Measurements from ENCODE around the gene DOCK6.

- no peak for TF ChIP-seq NFIC (IDR thresholded peaks at IDR 0.05; ENCODE audit: low read depth, low read length)
- no peak for TF ChIP-seq HDAC2 (IDR thresholded peaks at IDR 0.05)
These were observed 38.4 kb upstream of the DOCK6 start for GRCh38 chr19:11300811-11301120.
